NT2/D1 (cell line): ENCODE measurements around the gene PSORS1C1.
A peak's percentile ranks its signal among the peaks of the same experiment; 100 is the strongest.

ENCODE experiments used
- DNase-seq: peaks from one replicate; pipeline ENCODE4 v3.0.0-alpha.2; 2011; ENCODE audit warnings: low read depth, low spot score
- H3K27me3 ChIP-seq: 2 replicates; pipeline ENCODE4 v1.6.0; 2011; ENCODE audit warnings: mild to moderate bottlenecking; ENCODE audit not compliant: insufficient read length, insufficient read depth
- H3K36me3 ChIP-seq: 2 replicates; pipeline ENCODE4 v1.6.1; 2011; ENCODE audit warnings: mild to moderate bottlenecking, low read length, mixed read lengths; ENCODE audit not compliant: insufficient read depth, insufficient read length
- H3K4me1 ChIP-seq: 2 replicates; pipeline ENCODE4 v1.5.1; 2011; ENCODE audit not compliant: insufficient read depth, insufficient read length
- H3K4me3 ChIP-seq: 2 replicates; pipeline ENCODE4 v1.5.1; 2011; ENCODE audit warnings: low read depth; ENCODE audit not compliant: insufficient read length
- H3K9ac ChIP-seq: 2 replicates; pipeline ENCODE4 v1.6.0; 2011; ENCODE audit warnings: low read depth; ENCODE audit not compliant: insufficient read length
- H3K9me3 ChIP-seq: 2 replicates; pipeline ENCODE4 v1.5.1; 2011; ENCODE audit warnings: mild to moderate bottlenecking, low read length; ENCODE audit not compliant: insufficient read depth
- SUZ12 ChIP-seq: IDR thresholded peaks from 2 replicates; pipeline ENCODE4 v1.6.1; 2011; ENCODE audit not compliant: insufficient read length, insufficient read depth; ENCODE audit errors: extremely low read depth
- YY1 ChIP-seq: IDR thresholded peaks from 2 replicates; pipeline ENCODE4 v1.6.1; 2011; ENCODE audit not compliant: insufficient read length, insufficient read depth
- ZNF274 ChIP-seq: IDR thresholded peaks from 2 replicates; pipeline ENCODE4 v1.6.1; 2011; ENCODE audit warnings: mild to moderate bottlenecking, low read depth, low read length

PSORS1C1 gene

DNA sequence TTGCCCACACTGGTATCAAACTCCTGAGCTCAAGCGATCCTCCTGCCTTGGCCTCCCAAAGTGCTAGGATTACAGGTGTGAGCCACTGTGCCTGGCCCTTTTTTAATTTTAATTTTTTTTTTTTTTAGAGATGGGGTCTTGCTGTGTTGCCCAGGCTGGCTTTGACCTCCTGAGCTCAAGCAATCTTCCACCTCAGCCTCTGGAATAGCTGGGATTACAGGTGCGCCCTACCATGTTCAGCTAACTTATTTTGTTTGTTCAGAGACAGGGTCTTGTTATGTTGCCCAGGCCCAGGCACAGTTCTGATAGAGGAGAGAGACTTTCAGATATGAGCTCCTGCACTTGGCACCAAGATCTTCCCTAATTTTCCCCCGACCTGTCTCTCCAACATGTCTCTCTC lies 16.2 kb downstream of the PSORS1C1 start:
- H3K27me3 ChIP-seq = no peaks in the 10 kb centered on the region
- peaks cover 3% of the 10 kb centered on the region for H3K36me3 ChIP-seq
- DNase-seq = no peak
- H3K4me1 ChIP-seq = peaks cover 12% of the 10 kb centered on the region
- H3K9me3 ChIP-seq = no peaks in the 10 kb centered on the region
- H3K4me3 ChIP-seq = no peak overlapping the region
- TF ChIP-seq YY1 (no peak), ZNF274 (no peak), SUZ12 (no peak)
- H3K9ac ChIP-seq = no peak overlapping the region

DNA sequence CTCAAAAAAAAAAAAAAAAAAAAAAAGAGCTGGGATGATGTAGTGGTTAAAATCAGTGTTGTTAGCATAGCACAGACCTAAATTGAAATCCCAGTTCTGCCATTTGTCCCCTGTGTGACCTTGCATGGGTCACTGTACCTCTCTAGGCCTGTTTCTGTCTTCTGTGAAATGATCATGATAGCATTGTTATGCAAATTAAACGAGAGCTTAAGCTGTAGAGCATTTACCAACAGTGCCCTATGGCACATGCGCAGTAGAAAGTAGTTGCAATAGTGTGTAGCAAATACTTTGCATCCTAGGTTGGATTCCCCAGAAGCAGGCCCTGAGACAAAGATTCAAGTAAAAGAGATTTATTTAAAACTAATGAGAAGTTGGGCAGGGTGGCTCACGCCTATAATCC lies 17.0 kb downstream of the PSORS1C1 start:
- no peak for DNase-seq
- Histone ChIP-seq H3K27me3 (no peaks in the 10 kb centered on the region), H3K9ac (no peak overlapping the region), H3K36me3 (no peaks in the 10 kb centered on the region), H3K9me3 (no peaks in the 10 kb centered on the region), H3K4me1 (peaks cover 6% of the 10 kb centered on the region), H3K4me3 (no peak overlapping the region)
- no peak for TF ChIP-seq SUZ12
- TF ChIP-seq YY1 = no peak
- TF ChIP-seq ZNF274 = no peak

DNA sequence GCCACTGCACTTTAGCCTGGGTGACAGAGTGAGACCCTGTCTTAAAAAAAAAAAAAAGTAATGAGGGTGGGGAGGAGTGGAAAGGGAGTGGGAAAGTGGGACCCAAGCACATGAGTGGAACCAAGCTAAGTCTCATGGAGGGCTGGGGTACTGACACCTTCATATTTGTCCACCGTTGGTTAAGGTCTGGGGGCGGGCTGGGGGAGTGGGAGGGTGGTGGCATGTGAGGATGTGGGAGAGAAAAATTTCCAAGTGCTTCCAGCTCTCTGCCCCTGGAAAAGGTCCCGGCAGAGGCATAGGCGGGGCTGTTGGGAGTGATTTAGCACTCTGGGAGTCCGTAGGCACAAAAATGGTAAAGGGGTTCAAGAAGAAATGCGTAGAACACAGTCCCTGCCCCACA lies 18.2 kb downstream of the PSORS1C1 start:
- no peaks in the 10 kb centered on the region for H3K9me3 ChIP-seq
- DNase-seq = no peak
- no peaks in the 10 kb centered on the region for H3K27me3 ChIP-seq
- TF ChIP-seq SUZ12 = no peak
- no peak for TF ChIP-seq ZNF274
- no peak for TF ChIP-seq YY1
- H3K4me1 ChIP-seq = peaks cover 2% of the 10 kb centered on the region
- H3K36me3 ChIP-seq = no peaks in the 10 kb centered on the region
- no peak overlapping the region for H3K4me3 ChIP-seq
- no peak overlapping the region for H3K9ac ChIP-seq

DNA sequence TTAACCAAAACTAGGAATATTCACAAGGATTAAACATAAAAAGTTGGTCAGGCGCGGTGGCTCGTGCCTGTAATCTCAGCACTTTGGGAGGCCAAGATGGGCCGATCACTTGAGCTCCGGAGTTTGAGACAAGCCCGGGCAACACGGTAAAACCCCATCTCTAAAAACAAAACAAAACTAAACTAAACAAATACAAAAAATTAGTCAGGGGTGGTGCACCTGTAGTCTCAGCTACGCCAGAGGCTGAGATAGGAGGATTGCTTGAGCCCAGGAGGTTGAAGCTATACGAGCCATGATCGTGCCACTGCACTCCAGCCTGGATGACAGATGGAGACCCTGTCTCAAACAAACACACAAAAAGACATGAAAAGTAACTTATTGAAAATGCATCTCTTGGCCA lies 21.1 kb downstream of the PSORS1C1 start:
- H3K27me3 ChIP-seq = no peaks in the 10 kb centered on the region
- no peak for DNase-seq
- peaks cover 6% of the 10 kb centered on the region for H3K4me1 ChIP-seq
- TF ChIP-seq SUZ12 = no peak
- no peak for TF ChIP-seq ZNF274
- no peak for TF ChIP-seq YY1
- no peaks in the 10 kb centered on the region for H3K36me3 ChIP-seq
- H3K4me3 ChIP-seq = no peak overlapping the region
- no peak overlapping the region for H3K9ac ChIP-seq
- H3K9me3 ChIP-seq = no peaks in the 10 kb centered on the region

DNA sequence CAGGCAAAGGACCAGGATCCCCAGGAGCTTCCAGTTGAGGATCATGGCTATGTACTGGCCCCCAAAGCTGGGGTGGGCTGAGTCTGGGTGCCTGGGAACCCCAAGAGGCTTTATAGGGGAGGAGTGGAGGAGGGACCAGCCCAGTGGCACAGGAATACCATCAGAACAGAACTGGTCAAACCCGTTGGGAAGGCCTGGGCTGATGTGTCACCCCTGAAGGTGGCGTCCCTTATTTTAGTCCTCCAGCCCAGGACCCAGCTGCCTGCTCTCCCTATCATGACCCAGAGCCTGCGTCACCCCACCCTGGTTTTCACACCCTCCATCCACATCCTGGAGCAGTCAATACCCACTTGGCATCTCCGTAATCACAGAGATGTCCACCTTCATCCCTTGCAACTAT lies 24.4 kb downstream of the PSORS1C1 start, which contains the start of gene PSORS1C2:
TSS of gene PSORS1C2 (minus strand) at position 85 of the 400 bp plus-strand sequence. CDS start at position 45, 40 bp downstream.
- DNase-seq = no peak
- Histone ChIP-seq H3K9ac (peak within 1 kb of the TSS; percentile 28), H3K9me3 (no peaks in the 10 kb centered on the region), H3K27me3 (no peaks in the 10 kb centered on the region), H3K4me3 (no peak within 1 kb of the TSS), H3K4me1 (peaks cover 6% of the 10 kb centered on the region), H3K36me3 (peaks cover 20% of the 10 kb centered on the region)
- TF ChIP-seq ZNF274 (no peak), SUZ12 (no peak), YY1 (no peak)

DNA sequence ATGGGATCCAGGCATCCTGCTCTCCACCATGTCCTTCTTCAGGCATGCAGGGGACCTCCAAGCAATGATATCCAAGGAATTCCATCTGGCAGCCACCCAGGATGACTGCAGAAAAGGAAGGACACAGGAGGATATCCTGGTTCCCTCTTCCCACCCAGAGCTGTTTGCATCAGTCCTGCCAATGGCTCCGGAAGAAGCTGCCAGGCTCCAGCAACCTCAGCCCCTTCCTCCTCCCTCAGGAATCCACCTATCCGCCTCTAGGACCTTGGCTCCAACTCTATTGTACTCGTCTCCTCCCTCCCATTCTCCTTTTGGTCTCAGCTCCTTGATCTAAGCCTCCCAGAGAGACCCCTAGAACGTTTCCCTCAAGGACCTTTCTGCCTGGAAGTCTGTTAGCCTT lies 25.0 kb downstream of the PSORS1C1 start:
- DNase-seq = peak; percentile 80
- Histone ChIP-seq H3K4me1 (peaks cover 6% of the 10 kb centered on the region), H3K4me3 (no peak overlapping the region), H3K27me3 (no peaks in the 10 kb centered on the region), H3K9ac (peak overlapping the region; percentile 28), H3K36me3 (peaks cover 24% of the 10 kb centered on the region), H3K9me3 (no peaks in the 10 kb centered on the region)
- TF ChIP-seq YY1 = no peak
- no peak for TF ChIP-seq SUZ12
- TF ChIP-seq ZNF274 = no peak

DNA sequence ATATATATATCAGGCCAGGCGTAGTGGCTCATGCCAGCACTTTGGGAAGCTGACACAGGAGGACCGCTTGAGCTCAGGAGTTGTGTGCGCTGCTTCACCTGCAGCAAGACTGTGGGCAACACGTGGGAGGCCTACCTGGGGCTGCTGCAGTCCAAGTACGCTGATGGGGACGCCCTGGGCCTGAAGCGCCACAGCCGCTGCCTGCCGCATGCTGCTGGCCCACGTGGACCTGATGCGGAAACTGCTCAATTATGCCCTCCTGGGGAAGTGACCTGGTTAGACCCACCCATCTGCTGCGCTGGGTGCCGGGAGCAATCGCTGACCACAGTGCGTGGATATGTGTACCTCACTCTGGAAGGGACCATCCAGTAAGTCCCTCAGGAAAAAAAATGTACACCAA lies 26.0 kb downstream of the PSORS1C1 start:
- no peak overlapping the region for H3K4me3 ChIP-seq
- H3K9ac ChIP-seq = peak overlapping the region; percentile 56
- no peak for DNase-seq
- H3K9me3 ChIP-seq = no peaks in the 10 kb centered on the region
- TF ChIP-seq YY1 = no peak
- no peaks in the 10 kb centered on the region for H3K27me3 ChIP-seq
- peaks cover 6% of the 10 kb centered on the region for H3K4me1 ChIP-seq
- peaks cover 35% of the 10 kb centered on the region for H3K36me3 ChIP-seq

DNA sequence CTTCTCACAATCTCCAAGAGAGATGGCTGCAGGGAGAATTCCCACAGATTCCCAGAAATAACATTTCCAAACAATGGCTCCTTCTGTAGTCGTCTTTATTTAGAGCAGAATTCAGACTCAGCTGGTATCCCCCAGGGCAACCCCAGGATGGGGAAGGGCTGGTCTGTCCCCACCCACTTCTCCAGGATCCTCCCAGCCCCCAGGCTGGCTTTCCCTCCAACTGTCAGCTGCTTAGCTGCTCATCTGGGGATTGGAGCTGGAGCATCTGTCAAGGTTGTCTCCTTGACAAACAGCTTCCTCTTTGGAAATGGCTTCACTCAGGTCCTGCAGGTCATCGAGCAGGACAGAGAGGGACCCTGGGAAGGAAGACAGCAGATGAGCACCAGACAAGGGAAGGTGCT lies 27.8 kb downstream of the PSORS1C1 start:
- peaks cover 40% of the 10 kb centered on the region for H3K36me3 ChIP-seq
- no peak for DNase-seq
- TF ChIP-seq SUZ12 (no peak), ZNF274 (no peak)

More for the DNA sequence above, 27.8 kb downstream of the PSORS1C1 start:
- H3K4me3 ChIP-seq = no peak overlapping the region
- H3K4me1 ChIP-seq = peaks cover 6% of the 10 kb centered on the region
- H3K9ac ChIP-seq = no peak overlapping the region
- no peaks in the 10 kb centered on the region for H3K27me3 ChIP-seq
- H3K9me3 ChIP-seq = no peaks in the 10 kb centered on the region
